HepG2 (cell line): ENCODE data around the gene ZFR. TPM values are rescaled to one million over a fixed set of nuclear protein-coding genes. Genes with fewer than 3 reads are reported as not detected.

Experiments used
- AGO2 ChIP-seq: fragments of 200-400 bp; formaldehyde crosslinking; optimal IDR thresholded peaks from 2 replicates; pipeline ENCODE3; 2017; ENCODE audit warnings: mild to moderate bottlenecking, low read depth, low read length, moderate library complexity
- CENPT ChIP-seq: sonication (generic); formaldehyde crosslinking; IDR thresholded peaks from 2 replicates; pipeline ENCODE4 v1.8.0; 2022; ENCODE audit warnings: low read depth, mild to moderate bottlenecking, moderate library complexity, missing genetic modification reagents
- GATAD2A ChIP-seq: IDR thresholded peaks from 2 replicates; pipeline ENCODE4 v1.6.1; 2016
- HNF4G ChIP-seq, 2 experiments: sonication (generic) in 1 of 2; formaldehyde crosslinking in 1 of 2; IDR thresholded peaks; 2 replicates each; pipeline versions ENCODE4 v1.4.0 to v1.6.1; 2011 to 2020; ENCODE audit warnings: borderline replicate concordance in 2 of 2, low read depth in 2 of 2, mild to moderate bottlenecking in 2 of 2, low read length in 1 of 2, missing genetic modification reagents in 1 of 2, moderate library complexity in 1 of 2
- HNRNPUL1 ChIP-seq: fragments of 200-400 bp; formaldehyde crosslinking; IDR thresholded peaks from 2 replicates; pipeline ENCODE4 v1.6.1; 2017; ENCODE audit warnings: low read depth, mild to moderate bottlenecking, low read length, moderate library complexity
- KLF15 ChIP-seq: sonication (generic); formaldehyde crosslinking; IDR thresholded peaks from 2 replicates; pipeline ENCODE4 v1.8.1; 2023; ENCODE audit warnings: borderline replicate concordance, mild to moderate bottlenecking, inconsistent platforms, missing genetic modification reagents, mixed read lengths
- KLF6 ChIP-seq: IDR thresholded peaks from 2 replicates; pipeline ENCODE4 v1.8.0; 2016; ENCODE audit warnings: missing biosample characterization, missing genetic modification reagents
- PRDM15 ChIP-seq: sonication (generic); formaldehyde crosslinking; IDR thresholded peaks from 2 replicates; pipeline ENCODE4 v1.4.0; 2020; ENCODE audit warnings: missing genetic modification reagents
- PTBP1 ChIP-seq: fragments of 200-400 bp; formaldehyde crosslinking; IDR thresholded peaks from 2 replicates; pipeline ENCODE4 v1.6.1; 2018; ENCODE audit warnings: low read length, low read depth; ENCODE audit not compliant: poor library complexity, severe bottlenecking
- RXRA ChIP-seq: sonication (generic); formaldehyde crosslinking; IDR thresholded peaks from 2 replicates; pipeline ENCODE4 v1.5.1; 2020; ENCODE audit warnings: missing genetic modification reagents
- RXRB ChIP-seq: IDR thresholded peaks from 2 replicates; pipeline ENCODE4 v1.6.1; 2016; ENCODE audit warnings: borderline replicate concordance, missing genetic modification reagents, missing compliant biosample characterization
- ZBTB20 ChIP-seq: sonication (generic); formaldehyde crosslinking; IDR thresholded peaks from 2 replicates; pipeline ENCODE4 v1.8.1; 2023; ENCODE audit warnings: missing genetic modification reagents, low read depth, mild to moderate bottlenecking, borderline replicate concordance
- ZFP91 ChIP-seq: sonication (generic); formaldehyde crosslinking; IDR thresholded peaks from 2 replicates; pipeline ENCODE4 v1.9.0; 2022; ENCODE audit warnings: missing genetic modification reagents, mild to moderate bottlenecking, borderline replicate concordance
- ZNF12 ChIP-seq: sonication (generic); formaldehyde crosslinking; IDR thresholded peaks from 2 replicates; pipeline ENCODE4 v1.5.0; 2020; ENCODE audit warnings: missing genetic modification reagents
- ZNF142 ChIP-seq: sonication (generic); formaldehyde crosslinking; IDR thresholded peaks from 2 replicates; pipeline ENCODE4 v1.4.0; 2020; ENCODE audit warnings: missing genetic modification reagents
- ZNF260 ChIP-seq: sonication (generic); formaldehyde crosslinking; IDR thresholded peaks from 2 replicates; pipeline ENCODE4 v1.4.0; 2020; ENCODE audit warnings: missing genetic modification reagents, low read depth, mild to moderate bottlenecking, borderline replicate concordance
- polyA plus RNA-seq, 8 experiments: library from polyadenylated mRNA; depleted of rRNA in 3 of 8; stranded (reverse) in 7 of 8; unstranded in 1 of 8; fragments of >200 nt; fragmentation: Illumina TruSeq in 4 of 8; extraction: Trizol in 4 of 8; gene quantifications; 2 replicates each; pipeline versions ENCODE4 v1.2.1 to v1.2.3, GENCODE V29; 2011 to 2016; ENCODE audit warnings: low read depth in 4 of 8, missing spikeins in 1 of 8, mixed read lengths in 1 of 8; ENCODE audit not compliant: insufficient read depth in 1 of 8
- total RNA-seq, 5 experiments: library from RNA; depleted of rRNA; stranded (reverse); fragments of >200 nt; fragmentation: Illumina TruSeq; extraction: Trizol; gene quantifications; 2 replicates each; pipeline ENCODE4 v1.2.3, GENCODE V29; 2016; ENCODE audit warnings: low read depth in 1 of 5

The ZFR gene
- total and polyA plus RNA-seq, 2 of the 13 experiments (the other 11 are each of a cell fraction or from before 2014, with no cell fraction given) = 89.0 to 92.8 TPM

GRCh38 chr5:32490972-32491557 is 46.5 kb upstream of the ZFR start (continued):
- TF ChIP-seq PRDM15 (peak; percentile 90), ZNF12 (no peak), GATAD2A (CRISPR knock-in tag) (0 out of 2 replicates have a peak, but pooled peaks have one; percentile 22), KLF6 (CRISPR knock-in tag) (no peak), RXRB (CRISPR knock-in tag) (peak; percentile 43; the same call in 1 of the 2 replicates), AGO2 (no peak), RXRA (CRISPR knock-in tag) (peak; percentile 38; the same call in 1 of the 2 replicates), CENPT (no peak), ZBTB20 (CRISPR knock-in tag) (no peak), ZFP91 (CRISPR knock-in tag) (no peak), PTBP1 (no peak), KLF15 (CRISPR knock-in tag) (no peak), HNF4G (IDR thresholded peaks at IDR 0.05; ENCODE audit: borderline replicate concordance, low read depth, low read length) (peak; percentile 67), HNF4G (CRISPR knock-in tag; IDR thresholded peaks at IDR 0.05; ENCODE audit: borderline replicate concordance, low read depth) (peak; percentile 42; the same call in 1 of the 2 replicates), ZNF260 (CRISPR knock-in tag) (no peak), HNRNPUL1 (no peak), ZNF142 (CRISPR knock-in tag) (no peak)
